Measurements from ENCODE around the gene FAM170A.

Gene FAM170A, protein sequence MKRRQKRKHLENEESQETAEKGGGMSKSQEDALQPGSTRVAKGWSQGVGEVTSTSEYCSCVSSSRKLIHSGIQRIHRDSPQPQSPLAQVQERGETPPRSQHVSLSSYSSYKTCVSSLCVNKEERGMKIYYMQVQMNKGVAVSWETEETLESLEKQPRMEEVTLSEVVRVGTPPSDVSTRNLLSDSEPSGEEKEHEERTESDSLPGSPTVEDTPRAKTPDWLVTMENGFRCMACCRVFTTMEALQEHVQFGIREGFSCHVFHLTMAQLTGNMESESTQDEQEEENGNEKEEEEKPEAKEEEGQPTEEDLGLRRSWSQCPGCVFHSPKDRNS

DNA sequence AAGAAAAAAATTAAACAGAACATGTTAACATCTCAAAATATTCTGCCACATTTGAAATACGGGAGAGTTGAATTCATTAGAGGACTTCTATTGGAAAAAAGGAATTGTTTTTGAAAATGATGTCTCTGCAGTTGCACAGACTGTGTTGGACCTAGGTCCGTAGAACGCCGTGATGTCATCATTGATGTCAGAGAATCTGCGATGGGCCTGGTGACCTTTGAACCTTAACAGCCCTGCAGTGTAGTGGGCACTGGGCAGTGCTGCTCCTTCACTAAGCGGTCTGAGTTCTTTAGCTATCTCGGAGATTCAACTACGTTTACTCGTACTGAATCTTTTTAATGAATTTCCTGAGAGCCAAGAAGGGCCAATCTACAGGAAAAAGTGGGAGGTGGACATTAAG lies at the start of gene FAM170A:
FAM170A (plus strand) TSS at position 220 of the 400 bp plus-strand sequence. CDS start 211 bp downstream, outside the sequence.
- Histone ChIP-seq H3K4me3 (ENCODE audit: low read length) (no peak within 1 kb of the TSS), H3K9me3 (ENCODE audit: control insufficient read depth, low read depth, low read length) (no peaks in the 10 kb centered on the region), H3K36me3 (ENCODE audit: control insufficient read depth, low read depth, low read length) (no peaks in the 10 kb centered on the region), H3K9ac (ENCODE audit: low read length) (no peak within 1 kb of the TSS), H3K4me1 (ENCODE audit: control insufficient read depth, low read depth, low read length) (no peaks in the 10 kb centered on the region), H3K27me3 (ENCODE audit: control insufficient read depth, insufficient read depth, low read length) (no peaks in the 10 kb centered on the region), H3K27ac (ENCODE audit: low read length) (no peak within 1 kb of the TSS)

DNA sequence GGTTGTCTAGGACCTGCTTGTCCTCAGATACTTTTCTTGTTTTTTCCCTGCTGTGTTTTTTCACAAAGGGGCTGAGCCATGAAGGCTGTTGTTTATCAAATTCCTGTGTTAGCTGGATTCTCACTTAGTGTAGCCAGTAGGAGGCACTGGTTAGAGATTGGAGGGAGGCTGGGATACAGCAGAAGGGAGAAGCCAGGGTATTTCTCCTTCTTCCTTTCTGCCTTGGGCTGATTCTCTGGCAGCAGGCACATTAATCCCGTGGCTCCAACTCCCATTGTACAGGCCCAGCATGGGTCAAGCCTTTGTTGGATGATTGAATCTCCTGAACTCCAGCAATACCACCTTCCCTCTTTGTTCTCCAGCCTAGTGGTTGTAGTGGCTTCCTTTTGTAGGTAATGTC lies 46.4 kb upstream of the FAM170A start:
- peaks cover 20% of the 10 kb centered on the region for H3K4me1 ChIP-seq (ENCODE audit: control insufficient read depth, low read depth, low read length)
- no peaks in the 10 kb centered on the region for H3K9me3 ChIP-seq (ENCODE audit: control insufficient read depth, low read depth, low read length)
- no peak overlapping the region for H3K4me3 ChIP-seq (ENCODE audit: low read length)
- H3K27ac ChIP-seq (ENCODE audit: low read length), result no peak overlapping the region
- H3K9ac ChIP-seq (ENCODE audit: low read length), result no peak overlapping the region
- H3K27me3 ChIP-seq (ENCODE audit: control insufficient read depth, insufficient read depth, low read length), result no peaks in the 10 kb centered on the region
- H3K36me3 ChIP-seq (ENCODE audit: control insufficient read depth, low read depth, low read length), result no peaks in the 10 kb centered on the region

DNA sequence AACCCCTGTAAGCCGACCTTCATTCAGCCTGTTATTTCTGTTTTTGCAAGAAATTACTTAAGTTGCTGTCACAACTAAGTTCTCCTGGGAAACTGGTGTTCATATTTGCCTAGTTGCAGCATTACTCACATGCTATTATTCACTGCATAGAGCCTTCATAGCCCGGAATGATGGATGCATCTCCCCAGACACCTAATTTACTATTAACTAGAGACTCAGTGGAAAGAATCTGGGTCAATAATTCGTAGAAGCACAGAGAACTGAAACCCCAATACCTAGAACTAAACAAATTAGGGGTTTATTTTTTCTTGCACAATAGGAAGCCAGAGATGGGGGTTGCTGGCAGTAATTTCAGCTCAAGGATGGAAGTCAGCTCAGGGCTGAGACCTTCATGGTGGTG lies 45.7 kb upstream of the FAM170A start:
- Histone ChIP-seq H3K9ac (ENCODE audit: low read length) (no peak overlapping the region), H3K36me3 (ENCODE audit: control insufficient read depth, low read depth, low read length) (no peaks in the 10 kb centered on the region), H3K9me3 (ENCODE audit: control insufficient read depth, low read depth, low read length) (peaks cover 5% of the 10 kb centered on the region), H3K4me1 (ENCODE audit: control insufficient read depth, low read depth, low read length) (peaks cover 20% of the 10 kb centered on the region), H3K27me3 (ENCODE audit: control insufficient read depth, insufficient read depth, low read length) (no peaks in the 10 kb centered on the region), H3K27ac (ENCODE audit: low read length) (no peak overlapping the region), H3K4me3 (ENCODE audit: low read length) (no peak overlapping the region)

DNA sequence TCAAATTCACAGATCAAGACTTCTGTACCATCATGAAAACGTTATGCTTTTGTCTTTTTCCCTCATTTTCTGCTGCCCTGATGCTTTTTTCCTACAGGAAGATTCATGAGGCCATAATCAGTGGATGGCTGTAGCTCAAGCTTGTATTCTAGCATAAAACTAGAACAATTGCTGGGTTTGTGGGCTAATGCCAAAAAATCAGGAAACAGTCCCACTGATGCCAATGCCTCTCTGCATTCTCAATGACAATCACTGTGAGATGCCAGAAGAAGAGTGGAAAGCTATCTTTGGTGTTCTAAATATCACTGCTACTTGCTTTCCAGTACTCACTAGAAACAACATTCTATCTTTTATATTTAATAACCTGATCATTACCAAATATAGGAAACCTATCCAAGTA lies 33.3 kb upstream of the FAM170A start:
- no peaks in the 10 kb centered on the region for H3K4me1 ChIP-seq (ENCODE audit: control insufficient read depth, low read depth, low read length)
- H3K4me3 ChIP-seq (ENCODE audit: low read length), result no peak overlapping the region
- H3K9ac ChIP-seq (ENCODE audit: low read length), result no peak overlapping the region
- H3K9me3 ChIP-seq (ENCODE audit: control insufficient read depth, low read depth, low read length), result peaks cover under 1% of the 10 kb centered on the region
- no peaks in the 10 kb centered on the region for H3K27me3 ChIP-seq (ENCODE audit: control insufficient read depth, insufficient read depth, low read length)
- H3K36me3 ChIP-seq (ENCODE audit: control insufficient read depth, low read depth, low read length), result no peaks in the 10 kb centered on the region
- no peak overlapping the region for H3K27ac ChIP-seq (ENCODE audit: low read length)

DNA sequence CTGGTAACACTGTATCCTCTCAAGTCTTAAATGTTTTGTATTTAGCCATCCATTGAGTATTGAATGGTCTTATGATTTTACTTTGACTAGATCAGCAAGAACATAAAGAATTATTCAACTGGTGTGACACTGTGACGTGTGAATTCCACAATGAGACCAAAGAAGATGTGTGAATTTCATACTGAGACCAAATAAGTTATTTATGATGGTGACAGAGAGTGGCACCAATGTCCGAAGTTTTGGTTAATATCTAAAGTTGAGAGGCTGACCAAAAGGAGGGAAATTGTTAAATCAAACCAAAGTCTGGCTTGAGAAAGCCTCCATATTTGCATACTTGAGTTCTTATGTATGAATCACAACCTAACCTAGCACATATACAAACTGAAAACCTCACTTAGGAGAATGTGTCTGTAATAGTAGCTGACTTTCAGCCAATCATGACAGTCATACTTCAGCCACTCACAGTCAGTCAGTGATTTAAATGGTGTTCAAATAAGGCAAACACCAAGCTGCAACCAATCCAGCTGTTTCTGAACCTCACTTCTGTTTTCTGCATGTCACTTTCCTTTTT lies 31.5 kb upstream of the FAM170A start:
- H3K36me3 ChIP-seq (ENCODE audit: control insufficient read depth, low read depth, low read length), result no peaks in the 10 kb centered on the region
- no peaks in the 10 kb centered on the region for H3K4me1 ChIP-seq (ENCODE audit: control insufficient read depth, low read depth, low read length)
- H3K9me3 ChIP-seq (ENCODE audit: control insufficient read depth, low read depth, low read length), result no peaks in the 10 kb centered on the region
- no peak overlapping the region for H3K27ac ChIP-seq (ENCODE audit: low read length)
- no peak overlapping the region for H3K9ac ChIP-seq (ENCODE audit: low read length)
- no peak overlapping the region for H3K4me3 ChIP-seq (ENCODE audit: low read length)
- no peaks in the 10 kb centered on the region for H3K27me3 ChIP-seq (ENCODE audit: control insufficient read depth, insufficient read depth, low read length)

DNA sequence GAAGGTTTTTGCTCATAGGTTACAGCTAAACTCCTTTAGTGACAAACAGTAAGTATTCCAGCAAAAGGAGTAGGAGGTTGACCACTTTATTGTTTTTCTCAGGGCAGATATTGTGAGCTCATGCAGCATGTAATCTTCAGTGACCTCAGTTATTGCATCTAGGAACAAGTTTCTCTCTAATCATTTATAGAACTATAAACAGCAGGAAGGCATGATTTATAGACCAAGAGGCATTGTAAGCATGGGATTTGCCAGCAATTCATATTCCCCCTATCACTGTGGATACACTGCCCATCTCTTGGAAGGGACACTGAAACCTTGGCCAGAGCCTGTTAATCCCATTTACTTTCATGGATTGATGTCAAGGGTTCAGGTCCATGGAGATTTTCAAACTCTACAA lies 15.4 kb upstream of the FAM170A start:
- H3K9me3 ChIP-seq (ENCODE audit: control insufficient read depth, low read depth, low read length), result no peaks in the 10 kb centered on the region
- no peak overlapping the region for H3K4me3 ChIP-seq (ENCODE audit: low read length)
- no peaks in the 10 kb centered on the region for H3K27me3 ChIP-seq (ENCODE audit: control insufficient read depth, insufficient read depth, low read length)
- H3K4me1 ChIP-seq (ENCODE audit: control insufficient read depth, low read depth, low read length), result peaks cover 9% of the 10 kb centered on the region
- H3K36me3 ChIP-seq (ENCODE audit: control insufficient read depth, low read depth, low read length), result no peaks in the 10 kb centered on the region
- no peak overlapping the region for H3K9ac ChIP-seq (ENCODE audit: low read length)
- H3K27ac ChIP-seq (ENCODE audit: low read length), result no peak overlapping the region

DNA sequence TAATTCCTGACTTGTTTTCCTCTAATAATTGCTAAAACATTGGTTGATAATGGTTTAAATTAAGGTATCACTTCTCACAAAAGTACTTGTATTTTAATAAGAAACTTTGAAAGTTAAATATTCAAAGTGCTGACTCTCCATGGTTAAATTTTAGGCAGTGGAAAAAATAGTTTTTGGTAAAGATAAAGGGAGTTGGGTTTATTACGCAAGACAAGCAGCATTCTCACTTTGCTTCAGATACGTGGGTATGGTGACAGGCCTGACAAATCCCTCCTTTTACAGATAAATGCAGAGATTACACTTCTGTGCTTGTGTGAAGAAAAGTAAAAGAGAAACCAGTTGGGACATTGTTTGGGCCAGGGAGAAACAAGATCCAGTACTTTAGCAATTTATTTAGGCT lies 14.5 kb upstream of the FAM170A start:
- Histone ChIP-seq H3K4me3 (ENCODE audit: low read length) (no peak overlapping the region), H3K4me1 (ENCODE audit: control insufficient read depth, low read depth, low read length) (peaks cover 4% of the 10 kb centered on the region), H3K36me3 (ENCODE audit: control insufficient read depth, low read depth, low read length) (no peaks in the 10 kb centered on the region), H3K9me3 (ENCODE audit: control insufficient read depth, low read depth, low read length) (no peaks in the 10 kb centered on the region), H3K27me3 (ENCODE audit: control insufficient read depth, insufficient read depth, low read length) (no peaks in the 10 kb centered on the region), H3K9ac (ENCODE audit: low read length) (no peak overlapping the region), H3K27ac (ENCODE audit: low read length) (no peak overlapping the region)

DNA sequence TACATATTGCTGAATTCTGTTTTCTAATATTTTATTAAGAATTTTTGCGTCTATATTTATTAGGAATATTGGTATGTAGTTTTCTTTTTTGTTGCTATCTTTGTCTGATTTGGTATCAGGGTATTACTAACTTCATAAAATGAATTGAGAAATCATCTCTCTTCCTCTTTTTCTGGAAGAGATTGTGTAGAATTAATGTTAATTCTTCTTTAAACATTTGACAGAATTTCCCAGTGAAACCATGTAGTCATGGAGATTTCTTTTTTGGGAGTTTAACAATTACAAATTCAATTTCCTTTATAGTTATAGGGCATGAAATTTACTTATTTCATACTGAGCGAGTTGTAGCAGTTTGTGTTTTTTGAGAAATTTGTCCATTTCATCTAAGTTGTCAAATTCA lies 3.3 kb upstream of the FAM170A start:
- H3K36me3 ChIP-seq (ENCODE audit: control insufficient read depth, low read depth, low read length), result no peaks in the 10 kb centered on the region
- H3K9ac ChIP-seq (ENCODE audit: low read length), result no peak overlapping the region
- H3K9me3 ChIP-seq (ENCODE audit: control insufficient read depth, low read depth, low read length), result no peaks in the 10 kb centered on the region
- H3K4me1 ChIP-seq (ENCODE audit: control insufficient read depth, low read depth, low read length), result no peaks in the 10 kb centered on the region
- H3K27ac ChIP-seq (ENCODE audit: low read length), result no peak overlapping the region
- no peaks in the 10 kb centered on the region for H3K27me3 ChIP-seq (ENCODE audit: control insufficient read depth, insufficient read depth, low read length)
- no peak overlapping the region for H3K4me3 ChIP-seq (ENCODE audit: low read length)

DNA sequence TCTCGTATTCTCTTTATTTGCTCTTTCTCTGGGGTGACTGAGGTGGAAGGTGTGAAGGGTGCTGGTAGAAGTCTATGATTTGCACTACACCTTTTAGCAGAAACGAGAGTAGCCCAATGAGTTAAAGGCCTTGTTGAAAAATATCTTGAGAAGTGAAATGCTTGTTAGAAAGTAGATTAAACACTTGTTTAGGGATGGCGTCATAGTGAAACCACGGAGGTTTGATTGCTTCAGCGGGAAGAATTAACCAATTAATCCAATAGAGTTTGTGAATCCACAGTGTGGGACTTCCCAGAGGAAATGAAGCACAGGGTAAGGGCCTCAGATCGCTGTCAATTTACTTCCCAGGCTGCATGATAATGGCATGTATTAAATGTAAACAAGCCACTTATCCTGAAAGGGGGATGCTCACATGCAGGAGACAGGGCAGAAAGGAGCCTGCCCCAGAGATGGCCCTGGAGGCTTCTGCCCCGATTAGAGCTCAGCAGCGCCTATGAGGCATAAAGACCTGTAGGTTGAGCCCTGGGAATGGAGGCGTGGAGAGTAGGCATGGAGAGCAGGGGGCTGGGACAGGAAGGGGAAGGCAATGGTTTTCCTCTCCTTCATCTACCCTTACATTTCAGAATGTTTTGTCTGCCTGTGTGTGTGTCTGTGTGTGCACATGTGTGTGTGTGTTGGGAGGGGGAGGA lies 1.5 kb downstream of the FAM170A start:
- no peaks in the 10 kb centered on the region for H3K9me3 ChIP-seq (ENCODE audit: control insufficient read depth, low read depth, low read length)
- H3K27me3 ChIP-seq (ENCODE audit: control insufficient read depth, insufficient read depth, low read length), result no peaks in the 10 kb centered on the region
- H3K27ac ChIP-seq (ENCODE audit: low read length), result no peak overlapping the region
- no peak overlapping the region for H3K4me3 ChIP-seq (ENCODE audit: low read length)
- no peak overlapping the region for H3K9ac ChIP-seq (ENCODE audit: low read length)
- no peaks in the 10 kb centered on the region for H3K4me1 ChIP-seq (ENCODE audit: control insufficient read depth, low read depth, low read length)
- H3K36me3 ChIP-seq (ENCODE audit: control insufficient read depth, low read depth, low read length), result no peaks in the 10 kb centered on the region

DNA sequence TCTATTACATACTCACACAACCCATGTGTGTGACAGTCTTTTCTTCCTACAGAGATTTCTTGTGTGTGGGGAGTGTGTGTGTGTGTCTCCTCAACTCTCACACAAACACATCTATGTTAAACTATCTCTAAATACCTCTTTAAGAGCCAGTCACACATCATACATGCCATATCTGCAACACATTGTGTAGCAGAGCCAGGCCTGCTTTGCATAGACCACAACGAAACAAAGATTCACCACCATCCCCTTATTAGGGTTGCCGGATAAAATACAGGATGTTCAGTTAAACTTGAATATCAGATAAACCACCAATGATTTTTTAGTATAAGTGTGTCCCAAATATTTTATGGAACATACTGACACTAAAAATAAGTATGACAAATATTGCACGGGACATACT lies 2.3 kb downstream of the FAM170A start:
- no peak overlapping the region for H3K27ac ChIP-seq (ENCODE audit: low read length)
- no peaks in the 10 kb centered on the region for H3K27me3 ChIP-seq (ENCODE audit: control insufficient read depth, insufficient read depth, low read length)
- H3K9ac ChIP-seq (ENCODE audit: low read length), result no peak overlapping the region
- H3K9me3 ChIP-seq (ENCODE audit: control insufficient read depth, low read depth, low read length), result no peaks in the 10 kb centered on the region
- H3K4me1 ChIP-seq (ENCODE audit: control insufficient read depth, low read depth, low read length), result no peaks in the 10 kb centered on the region
- no peaks in the 10 kb centered on the region for H3K36me3 ChIP-seq (ENCODE audit: control insufficient read depth, low read depth, low read length)
- no peak overlapping the region for H3K4me3 ChIP-seq (ENCODE audit: low read length)

DNA sequence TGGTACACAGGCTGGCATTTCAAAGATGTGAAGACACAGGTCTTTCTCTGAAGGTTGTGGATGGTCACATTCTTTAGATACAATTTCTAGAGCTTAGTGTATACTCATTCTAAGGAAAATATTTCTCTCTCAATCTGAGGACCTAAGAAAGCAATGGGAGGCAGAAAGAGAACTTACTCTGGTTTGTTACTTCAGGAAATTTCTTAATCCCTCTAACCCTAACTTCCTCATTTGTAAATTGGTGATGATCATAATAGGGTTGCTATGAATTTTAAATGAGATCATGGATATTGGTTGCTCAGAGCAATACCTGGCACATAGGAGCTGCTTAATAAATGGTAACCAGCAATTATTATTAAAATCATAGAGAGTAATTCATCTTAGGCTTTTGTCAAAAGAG lies 22.1 kb downstream of the FAM170A start:
- H3K4me3 ChIP-seq (ENCODE audit: low read length), result no peak overlapping the region
- no peaks in the 10 kb centered on the region for H3K36me3 ChIP-seq (ENCODE audit: control insufficient read depth, low read depth, low read length)
- no peak overlapping the region for H3K27ac ChIP-seq (ENCODE audit: low read length)
- H3K27me3 ChIP-seq (ENCODE audit: control insufficient read depth, insufficient read depth, low read length), result no peaks in the 10 kb centered on the region
- no peaks in the 10 kb centered on the region for H3K9me3 ChIP-seq (ENCODE audit: control insufficient read depth, low read depth, low read length)
- H3K4me1 ChIP-seq (ENCODE audit: control insufficient read depth, low read depth, low read length), result no peaks in the 10 kb centered on the region
- H3K9ac ChIP-seq (ENCODE audit: low read length), result no peak overlapping the region

DNA sequence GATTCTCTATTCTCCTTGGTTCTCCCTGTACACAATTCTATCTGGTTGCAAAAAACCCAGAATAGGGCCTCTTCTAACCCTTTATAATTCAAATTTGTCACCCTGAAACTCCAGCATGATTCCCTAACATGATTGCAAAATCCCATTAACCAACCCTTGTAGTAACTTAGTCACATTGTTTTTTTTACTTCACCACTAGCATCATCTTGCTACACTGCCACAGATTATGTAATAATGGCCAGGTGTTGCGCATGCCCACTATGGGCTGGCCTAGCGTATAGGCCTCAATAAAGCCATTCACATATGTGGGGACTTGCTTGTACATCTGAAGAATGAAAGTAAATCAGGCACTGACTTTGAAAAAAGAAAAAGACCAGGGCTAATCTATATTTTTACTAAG lies 25.7 kb downstream of the FAM170A start:
- Histone ChIP-seq H3K9me3 (ENCODE audit: control insufficient read depth, low read depth, low read length) (no peaks in the 10 kb centered on the region), H3K36me3 (ENCODE audit: control insufficient read depth, low read depth, low read length) (no peaks in the 10 kb centered on the region), H3K27me3 (ENCODE audit: control insufficient read depth, insufficient read depth, low read length) (no peaks in the 10 kb centered on the region), H3K27ac (ENCODE audit: low read length) (no peak overlapping the region), H3K4me1 (ENCODE audit: control insufficient read depth, low read depth, low read length) (no peaks in the 10 kb centered on the region), H3K9ac (ENCODE audit: low read length) (no peak overlapping the region), H3K4me3 (ENCODE audit: low read length) (no peak overlapping the region)
